Colonic mucosa (tissue), 4 donors: ENCODE measurements around the gene PIGT. TPM values are rescaled to one million over a fixed set of nuclear protein-coding genes. Genes with fewer than 3 reads are reported as not detected.

Experiments used
- DNase-seq: peaks from one replicate; pipeline ENCODE4 v3.0.0-alpha.2; 2020
- H3K27ac ChIP-seq: fragments of 200-600 bp; one replicate; pipeline ENCODE4 v1.8.0; 2021
- H3K27me3 ChIP-seq: fragments of 200-600 bp; one replicate; pipeline ENCODE4 v1.8.0; 2021
- H3K36me3 ChIP-seq: fragments of 200-600 bp; one replicate; pipeline ENCODE4 v1.8.0; 2021
- H3K4me1 ChIP-seq: fragments of 200-600 bp; one replicate; pipeline ENCODE4 v1.8.0; 2021; ENCODE audit warnings: mild to moderate bottlenecking
- H3K4me3 ChIP-seq: fragments of 200-600 bp; one replicate; pipeline ENCODE4 v1.8.0; 2021
- H3K9ac ChIP-seq, 2 donors: one replicate each; pipeline ENCODE4 v1.7.0; 2013; ENCODE audit warnings: control low read depth in 2 of 2, low read depth in 2 of 2, low read length in 2 of 2
- H3K9me3 ChIP-seq: fragments of 200-600 bp; one replicate; pipeline ENCODE4 v1.8.0; 2021
- CTCF ChIP-seq: fragments of 200-600 bp; IDR thresholded peaks from one replicate; pipeline ENCODE4 v1.8.0; 2022; ENCODE audit warnings: antibody characterized with exemption, mild to moderate bottlenecking
- intact Hi-C: fragments of 100-400 bp; cut with DNase I; formaldehyde crosslinking; loops from one replicate; pipeline ENCODE4 v1.14.1; 2022
- total RNA-seq, 2 donors: library from RNA; stranded (reverse); fragmentation: NEBNext Ultra II Directional in 1 of 2; extraction: Animal tissue kit (Norgen Biotek cat#: 25700) in 1 of 2; gene quantifications; one replicate each; pipeline ENCODE4 v1.2.1, GENCODE V29; 2021
- donor health status: healthy.
- donor health status: DM: no; HTN: no; CAD: no.
- donor health status: DM: no; HTN: no; CAD: no.

Gene PIGT
- total RNA-seq, 2 donors from 2014 or later = 129 to 140 TPM

GRCh38 chr20:45448270-45448669, 32.3 kb downstream of the PIGT start:
- DNase-seq = no peak
- Histone ChIP-seq H3K27me3 (no peaks in the 10 kb centered on the region), H3K27ac (no peak overlapping the region), H3K4me3 (no peak overlapping the region), H3K4me1 (no peaks in the 10 kb centered on the region), H3K36me3 (no peaks in the 10 kb centered on the region), H3K9ac (no peak overlapping the region), H3K9me3 (no peaks in the 10 kb centered on the region)
- intact Hi-C loops = no loop called here
- TF ChIP-seq CTCF = no peak

- H3K27ac ChIP-seq = no peak overlapping the region
- no peak overlapping the region for H3K4me3 ChIP-seq
- H3K4me1 ChIP-seq = no peaks in the 10 kb centered on the region
- TF ChIP-seq CTCF = no peak
- intact Hi-C loops = no loop called here
- DNase-seq = no peak
- H3K9me3 ChIP-seq = no peaks in the 10 kb centered on the region
- no peak overlapping the region for H3K9ac ChIP-seq
- H3K27me3 ChIP-seq = no peaks in the 10 kb centered on the region
- H3K36me3 ChIP-seq = no peaks in the 10 kb centered on the region
These were observed 33.6 kb downstream of the PIGT start for GRCh38 chr20:45449528-45449927.

- Histone ChIP-seq H3K9me3 (no peaks in the 10 kb centered on the region), H3K27me3 (no peaks in the 10 kb centered on the region), H3K4me1 (no peaks in the 10 kb centered on the region), H3K9ac (no peak overlapping the region), H3K27ac (no peak overlapping the region), H3K4me3 (no peak overlapping the region), H3K36me3 (no peaks in the 10 kb centered on the region)
- intact Hi-C loops = no loop called here
- TF ChIP-seq CTCF = peak; percentile 61
- peak; percentile 54 for DNase-seq
These were observed 34.3 kb downstream of the PIGT start for GRCh38 chr20:45450097-45450818.

- intact Hi-C loops = no loop called here
- DNase-seq = no peak
These were observed 36.3 kb downstream of the PIGT start for GRCh38 chr20:45452238-45452637.

GRCh38 chr20:45452772-45453691, 37.1 kb downstream of the PIGT start:
- Histone ChIP-seq H3K4me1 (no peaks in the 10 kb centered on the region), H3K9ac (no peak overlapping the region), H3K27me3 (no peaks in the 10 kb centered on the region), H3K4me3 (no peak overlapping the region), H3K9me3 (no peaks in the 10 kb centered on the region), H3K27ac (no peak overlapping the region), H3K36me3 (no peaks in the 10 kb centered on the region)
- no peak for TF ChIP-seq CTCF
- no peak for DNase-seq
- intact Hi-C loops = no loop called here

More at GRCh38 chr20:45452238-45452637, 36.3 kb downstream of the PIGT start:
- Histone ChIP-seq H3K4me1 (no peaks in the 10 kb centered on the region), H3K9ac (no peak overlapping the region), H3K4me3 (no peak overlapping the region), H3K36me3 (no peaks in the 10 kb centered on the region), H3K27me3 (no peaks in the 10 kb centered on the region), H3K9me3 (no peaks in the 10 kb centered on the region), H3K27ac (no peak overlapping the region)
- TF ChIP-seq CTCF = no peak
